ENCODE data around the gene SYNRG. TPM values are rescaled to one million over a fixed set of nuclear protein-coding genes. Genes with fewer than 3 reads are reported as not detected.

The SYNRG gene
- total RNA-seq, 1 experiment from 2014 or later: 6.8 TPM

Other genes with a start within 250 kb of the SYNRG start
- not detected in 2 replicates for gene C17orf78, start 233.4 kb downstream of the SYNRG start, total RNA-seq (2014; rRNA removed; shearing (Covaris generic); ENCODE audit: low replicate concordance)
- 30.8 and 34.5 TPM in 2 replicates for gene ACACA, start 202.6 kb downstream of the SYNRG start, total RNA-seq (2014; rRNA removed; shearing (Covaris generic); ENCODE audit: low replicate concordance)
- gene TADA2A, start 202.5 kb downstream of the SYNRG start, total RNA-seq (2014; rRNA removed; shearing (Covaris generic); ENCODE audit: low replicate concordance): 6.8 and 14.1 TPM in 2 replicates
- 39.4 and 40.2 TPM in 2 replicates for gene DUSP14, start 119.5 kb downstream of the SYNRG start, total RNA-seq (2014; rRNA removed; shearing (Covaris generic); ENCODE audit: low replicate concordance)
- 22.1 and 26.7 TPM in 2 replicates for gene DDX52, start 34.0 kb upstream of the SYNRG start, total RNA-seq (2014; rRNA removed; shearing (Covaris generic); ENCODE audit: low replicate concordance)
- gene HNF1B, start 135.6 kb upstream of the SYNRG start, total RNA-seq (2014; rRNA removed; shearing (Covaris generic); ENCODE audit: low replicate concordance): 3.6 and 11.4 TPM in 2 replicates